ENCODE data around the gene NMS. TPM values are rescaled to one million over a fixed set of nuclear protein-coding genes. Genes with fewer than 3 reads are reported as not detected.

The NMS gene
- total and polyA plus RNA-seq, 2 of the 8 experiments (the other 6 are each of a cell fraction or from before 2014, with no cell fraction given) = not detected

GRCh38 chr2:100429726-100430125 is 40.6 kb upstream of the NMS start:
- no peak overlapping the region for H2BK20ac ChIP-seq (ENCODE audit: low read length)
- no peak overlapping the region for H2BK120ac ChIP-seq (replicated peaks; ENCODE audit: low read depth, low read length)
- H4K5ac ChIP-seq (ENCODE audit: insufficient read length, low read depth, low read length) = no peak overlapping the region
- CTCF ChIA-PET (ENCODE audit: partially characterized antibody) = interaction anchor here (1.0 kb wide), 1 partner anchor 41 kb away, joined by 3 read pairs; no protein-coding TSS in a partner anchor
- H2BK5ac ChIP-seq (ENCODE audit: low read depth, low read length) = no peak overlapping the region
- no peak overlapping the region for H3K27ac ChIP-seq (ENCODE audit: low read depth, low read length)
- DNase-seq (ENCODE audit: low read depth in 1 of 2, low spot score in 2 of 2) (no peak), FAIRE-seq (no peak)
- no peak overlapping the region for H3K18ac ChIP-seq (ENCODE audit: extremely low read depth, low read length)
- peaks cover 0 to 7% of the 10 kb centered on the region in 2 experiments; a peak in 2 of 4 replicates for H3K9me3 ChIP-seq (ENCODE audit: insufficient read depth in 2 of 2, low read depth in 1 of 2, low read length in 1 of 2)
- no peak overlapping the region for H3K4ac ChIP-seq (replicated peaks; ENCODE audit: insufficient read length, low read depth, low read length)
- TF ChIP-seq POU5F1 (IDR thresholded peaks at IDR 0.05; ENCODE audit: low read depth, low read length) (no peak), YY1 (IDR thresholded peaks at IDR 0.05; ENCODE audit: low read depth, low read length) (no peak), TAF1 (IDR thresholded peaks at IDR 0.05; ENCODE audit: low read depth, low read length) (no peak), CEBPB (IDR thresholded peaks at IDR 0.05; ENCODE audit: low read depth, low read length) (no peak), EZH2 (IDR thresholded peaks at IDR 0.05; ENCODE audit: low read depth, low read length, severe bottlenecking) (no peak), BRCA1 (IDR thresholded peaks at IDR 0.05; ENCODE audit: low read depth, low read length) (no peak), BCL11A (IDR thresholded peaks at IDR 0.05; ENCODE audit: low read depth in 2 of 2, low read length in 2 of 2) (no peak), CTBP2 (IDR thresholded peaks at IDR 0.05; ENCODE audit: borderline replicate concordance, insufficient read depth, insufficient read length, low read length) (no peak), CBX5 (IDR thresholded peaks at IDR 0.05; ENCODE audit: low read depth, low read length) (no peak), CBX8 (IDR thresholded peaks at IDR 0.05; ENCODE audit: borderline replicate concordance, low read depth, low read length) (no peak), POLR2AphosphoS5 (IDR thresholded peaks at IDR 0.05; ENCODE audit: low read depth, low read length) (no peak), TEAD4 (IDR thresholded peaks at IDR 0.05; ENCODE audit: low read depth, low read length) (no peak), SIRT6 (IDR thresholded peaks at IDR 0.05; ENCODE audit: low read length) (no peak), SRF (IDR thresholded peaks at IDR 0.05; ENCODE audit: low read depth, low read length) (no peak)
- H2AFZ ChIP-seq (ENCODE audit: low read length) = no peak overlapping the region
- H3K4me2 ChIP-seq (ENCODE audit: insufficient read depth in 1 of 2, low read depth in 2 of 2, low read length in 2 of 2) = no peak overlapping the region
- no peak overlapping the region for H3K9ac ChIP-seq (replicated peaks in 1 of 4; ENCODE audit: extremely low read depth in 1 of 4, low read depth in 3 of 4, low read length in 3 of 4)
- no peaks in the 10 kb centered on the region for H3K79me2 ChIP-seq (ENCODE audit: control insufficient read depth in 1 of 2, insufficient read depth in 2 of 2, low read length in 2 of 2)
- no peak overlapping the region for H2AK5ac ChIP-seq (ENCODE audit: low read depth, low read length)
- H3K27me3 ChIP-seq (replicated peaks in 1 of 4; ENCODE audit: control insufficient read depth in 3 of 4, extremely low read depth in 1 of 4, insufficient read depth in 3 of 4, low read length in 3 of 4) = no peaks in the 10 kb centered on the region
- 94% methylated on average over 1 of the region's 1 CpG; no CpG with 5 or more reads in 1 of the 2 experiments for WGBS, 2 experiments (ENCODE audit: extremely low coverage in 1 of 2, insufficient coverage in 1 of 2, insufficient read length in 1 of 2, insufficient replicate concordance in 2 of 2, low coverage in 1 of 2, low lambda C conversion rate in 2 of 2, missing lambda C conversion rate in 1 of 2)
- no peaks in the 10 kb centered on the region for H3K4me1 ChIP-seq (replicated peaks in 1 of 4; ENCODE audit: control insufficient read depth in 3 of 4, insufficient read depth in 4 of 4, low read length in 3 of 4)
- no peak overlapping the region for H2BK12ac ChIP-seq (ENCODE audit: low read depth, low read length)
- no peak overlapping the region for H4K91ac ChIP-seq (replicated peaks; ENCODE audit: insufficient read length, low read length)
- H3K79me1 ChIP-seq (ENCODE audit: low read depth, low read length) = no peaks in the 10 kb centered on the region
- POLR2A ChIA-PET (ENCODE audit: partially characterized antibody) = no interaction called here
- no peaks in the 10 kb centered on the region for H4K20me1 ChIP-seq (replicated peaks in 1 of 2; ENCODE audit: control insufficient read depth in 1 of 2, insufficient read depth in 2 of 2, low read length in 2 of 2)
- no peak overlapping the region for H3K56ac ChIP-seq (replicated peaks; ENCODE audit: insufficient read length, low read depth, low read length)
- H2BK15ac ChIP-seq (ENCODE audit: low read length) = no peak overlapping the region
- no peaks in the 10 kb centered on the region for H3K36me3 ChIP-seq (ENCODE audit: control insufficient read depth in 2 of 4, insufficient read depth in 4 of 4, low read length in 3 of 4)
- no peak overlapping the region for H3K14ac ChIP-seq (ENCODE audit: insufficient read length)
- no peak overlapping the region for H3K23ac ChIP-seq (ENCODE audit: insufficient read length)
- H3K23me2 ChIP-seq (ENCODE audit: low read depth, low read length) = no peaks in the 10 kb centered on the region
- H4K8ac ChIP-seq (ENCODE audit: extremely low read depth, insufficient read depth, low read length) = no peak overlapping the region
- H3K4me3 ChIP-seq (ENCODE audit: extremely low read depth in 1 of 4, insufficient read depth in 2 of 4, low read depth in 3 of 4, low read length in 4 of 4) = no peak overlapping the region

Measured in H1 (cell line).